Choroid plexus epithelial cell (primary cell): ENCODE data around the gene TCF7L2.
A peak's percentile ranks its signal among the peaks of the same experiment; 100 is the strongest.

Experiments used
- DNase-seq: peaks from one replicate; pipeline ENCODE4 v3.0.0-alpha.2; 2010; ENCODE audit warnings: low read depth
- H3K4me3 ChIP-seq: 2 replicates; pipeline ENCODE4 v1.5.1; 2011; ENCODE audit warnings: low read depth, mild to moderate bottlenecking, control low read depth, low read length, moderate library complexity
- TF ChIP-seq, protein P1 (sequence below): conservative IDR thresholded peaks from 2 replicates; pipeline ENCODE4 v1.5.1; 2011; ENCODE audit warnings: low read depth, mild to moderate bottlenecking, control low read depth, inconsistent platforms, low read length, moderate library complexity

The TCF7L2 gene

GRCh38 chr10:113178771-113179170 is 228.7 kb downstream of the TCF7L2 start:
- DNase-seq = no peak
- H3K4me3 ChIP-seq = no peak overlapping the region
- TF ChIP-seq, protein P1, sequence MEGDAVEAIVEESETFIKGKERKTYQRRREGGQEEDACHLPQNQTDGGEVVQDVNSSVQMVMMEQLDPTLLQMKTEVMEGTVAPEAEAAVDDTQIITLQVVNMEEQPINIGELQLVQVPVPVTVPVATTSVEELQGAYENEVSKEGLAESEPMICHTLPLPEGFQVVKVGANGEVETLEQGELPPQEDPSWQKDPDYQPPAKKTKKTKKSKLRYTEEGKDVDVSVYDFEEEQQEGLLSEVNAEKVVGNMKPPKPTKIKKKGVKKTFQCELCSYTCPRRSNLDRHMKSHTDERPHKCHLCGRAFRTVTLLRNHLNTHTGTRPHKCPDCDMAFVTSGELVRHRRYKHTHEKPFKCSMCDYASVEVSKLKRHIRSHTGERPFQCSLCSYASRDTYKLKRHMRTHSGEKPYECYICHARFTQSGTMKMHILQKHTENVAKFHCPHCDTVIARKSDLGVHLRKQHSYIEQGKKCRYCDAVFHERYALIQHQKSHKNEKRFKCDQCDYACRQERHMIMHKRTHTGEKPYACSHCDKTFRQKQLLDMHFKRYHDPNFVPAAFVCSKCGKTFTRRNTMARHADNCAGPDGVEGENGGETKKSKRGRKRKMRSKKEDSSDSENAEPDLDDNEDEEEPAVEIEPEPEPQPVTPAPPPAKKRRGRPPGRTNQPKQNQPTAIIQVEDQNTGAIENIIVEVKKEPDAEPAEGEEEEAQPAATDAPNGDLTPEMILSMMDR = no peak

- no peak for DNase-seq
- TF ChIP-seq, protein P1 = no peak
- H3K4me3 ChIP-seq = no peak overlapping the region
Measured at GRCh38 chr10:113179265-113179664, 229.2 kb downstream of the TCF7L2 start.

- no peak overlapping the region for H3K4me3 ChIP-seq
- no peak for DNase-seq
- TF ChIP-seq, protein P1 = no peak
Measured at GRCh38 chr10:113179966-113180365, 229.9 kb downstream of the TCF7L2 start.

DNA sequence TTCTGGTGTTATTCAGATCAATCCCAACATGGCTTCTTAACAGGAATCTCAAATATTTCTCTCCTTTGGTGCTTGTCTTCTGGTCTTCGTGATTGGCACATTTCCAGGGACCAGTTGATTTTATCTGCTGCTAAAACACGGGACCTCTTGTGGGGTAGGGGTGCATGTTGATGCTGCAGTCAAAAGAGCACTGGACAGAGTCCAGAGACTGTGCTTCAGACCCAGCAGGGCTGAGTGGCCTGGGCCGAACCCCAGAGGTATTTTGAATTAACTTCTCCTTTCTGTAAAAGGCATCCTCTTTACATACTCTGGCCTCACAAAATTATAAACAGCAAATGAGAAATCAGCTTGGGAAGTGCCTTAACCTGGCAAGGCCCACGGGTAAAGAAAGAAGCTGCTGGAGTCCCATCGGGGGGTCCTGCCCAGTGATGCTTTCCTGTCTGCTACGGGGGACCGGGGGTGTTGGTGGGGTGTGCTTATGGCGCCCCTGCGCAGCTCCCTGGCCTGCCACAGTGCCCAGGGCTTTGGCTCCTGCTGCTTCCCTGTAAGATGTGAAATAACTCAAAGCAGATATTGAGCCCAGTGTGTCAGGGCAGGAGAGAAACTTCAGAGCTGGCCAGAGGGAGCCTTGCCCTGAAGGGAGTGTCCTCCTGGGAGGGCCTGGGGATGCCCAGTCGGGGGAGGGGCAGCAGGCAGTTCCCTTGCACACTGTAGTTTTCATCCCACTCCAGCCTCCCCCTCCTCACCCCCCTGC is 230.5 kb downstream of the TCF7L2 start:
- H3K4me3 ChIP-seq = no peak overlapping the region
- TF ChIP-seq, protein P1 = no peak
- peak; percentile 77 for DNase-seq

DNA sequence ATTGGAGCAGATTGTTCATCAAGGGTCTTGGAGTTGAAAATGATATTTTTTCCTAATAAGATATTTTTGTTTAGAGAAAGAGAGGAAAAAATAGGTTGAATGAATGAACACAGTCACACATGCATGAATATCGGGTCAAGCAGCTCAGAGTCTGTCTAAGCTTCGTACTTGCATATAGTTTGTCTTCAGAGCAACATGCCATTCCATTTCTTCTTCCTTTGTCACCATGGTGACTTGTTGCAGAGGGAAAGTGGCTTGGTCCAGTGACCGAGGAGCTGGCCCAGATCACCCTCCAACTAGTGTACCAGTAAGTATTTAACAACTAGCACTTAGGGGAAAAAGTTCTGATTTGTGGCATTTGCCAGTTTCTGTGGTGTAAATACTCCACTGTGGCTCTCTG is 232.1 kb downstream of the TCF7L2 start:
- no peak overlapping the region for H3K4me3 ChIP-seq
- TF ChIP-seq, protein P1 = no peak
- no peak for DNase-seq

GRCh38 chr10:113183573-113183972 is 233.5 kb downstream of the TCF7L2 start:
- TF ChIP-seq, protein P1 = no peak
- no peak overlapping the region for H3K4me3 ChIP-seq
- DNase-seq = no peak
